HEK293 (cell line): Measurements from ENCODE around the gene FUCA1.
A peak's percentile ranks its signal among the peaks of the same experiment; 100 is the strongest.
"Not testable (repeated sequence)": the region's sequence is repeated elsewhere in the genome, so short reads cannot be mapped to it uniquely, and the experiment has no call there.

Experiments used
- CTCF ChIA-PET: fragments of 350-600 bp; formaldehyde crosslinking; extraction: SDS; loops from one replicate; lab custom pipeline; 2021; ENCODE audit warnings: antibody characterized with exemption; lab: Yijun Ruan, JAX
- POLR2A ChIA-PET: fragments of 300-600 bp; formaldehyde crosslinking; extraction: SDS; loops from one replicate; lab custom pipeline; 2020; ENCODE audit warnings: antibody characterized with exemption, inconsistent platforms; lab: Yijun Ruan, JAX
- H3K27ac ChIP-seq: fragments of 200-500 bp; sonication (Bioruptor generic); 2 replicates; pipeline ENCODE4 v1.5.1; 2014; ENCODE audit warnings: low read depth, low read length, control low read depth, inconsistent platforms; ENCODE audit errors: extremely low read depth
- H3K36me3 ChIP-seq, 2 experiments: fragments of 200-500 bp in 1 of 2; sonication (Bioruptor generic) in 1 of 2; 1 replicate in 1 of 2; 2 replicates in 1 of 2; pipeline ENCODE4 v1.5.1; 2014 to 2017; ENCODE audit warnings: inconsistent platforms in 2 of 2, low read length in 2 of 2; ENCODE audit not compliant: control insufficient read depth in 2 of 2, insufficient read depth in 1 of 2
- H3K4me1 ChIP-seq: fragments of 200-500 bp; sonication (Bioruptor generic); 2 replicates; pipeline ENCODE4 v1.5.1; 2014; ENCODE audit warnings: mild to moderate bottlenecking, low read length, inconsistent platforms; ENCODE audit not compliant: control insufficient read depth, insufficient read depth
- H3K4me3 ChIP-seq: 2 replicates; pipeline ENCODE4 v1.5.1; 2011; ENCODE audit warnings: low read depth, mild to moderate bottlenecking, control low read depth, low read length, moderate library complexity
- H3K9me3 ChIP-seq: fragments of 200-500 bp; sonication (Bioruptor generic); 2 replicates; pipeline ENCODE4 v1.5.1; 2014; ENCODE audit warnings: low read depth, low read length, inconsistent platforms; ENCODE audit not compliant: control insufficient read depth, insufficient read depth
- KLF7 ChIP-seq: fragments of 450-650 bp; formaldehyde crosslinking; IDR thresholded peaks from 2 replicates; pipeline ENCODE4 v1.5.1; 2016; ENCODE audit warnings: missing biosample characterization, missing genetic modification characterization, borderline replicate concordance
- PRDM1 ChIP-seq: fragments of 450-650 bp; formaldehyde crosslinking; IDR thresholded peaks from 2 replicates; pipeline ENCODE4; 2016; ENCODE audit warnings: missing biosample characterization, missing genetic modification characterization
- ZBTB7A ChIP-seq: fragments of 450-650 bp; formaldehyde crosslinking; IDR thresholded peaks from 2 replicates; pipeline ENCODE4 v1.5.1; 2016; ENCODE audit warnings: low read depth, missing biosample characterization, missing genetic modification characterization
- ZFHX2 ChIP-seq: fragments of 450-650 bp; formaldehyde crosslinking; conservative IDR thresholded peaks from 2 replicates; pipeline ENCODE4 v1.5.1; 2016; ENCODE audit warnings: missing biosample characterization, missing genetic modification characterization
- ZFP3 ChIP-seq: fragments of 450-650 bp; formaldehyde crosslinking; IDR thresholded peaks from 2 replicates; pipeline ENCODE4 v1.5.1; 2016; ENCODE audit warnings: low read depth, missing biosample characterization, missing genetic modification characterization
- ZNF140 ChIP-seq: fragments of 450-650 bp; formaldehyde crosslinking; IDR thresholded peaks from 2 replicates; pipeline ENCODE4 v1.5.1; 2016; ENCODE audit warnings: missing biosample characterization, missing genetic modification characterization
- ZNF2 ChIP-seq: fragments of 450-650 bp; formaldehyde crosslinking; IDR thresholded peaks from 2 replicates; pipeline ENCODE4 v1.5.1; 2016; ENCODE audit warnings: missing biosample characterization, missing genetic modification characterization
- ZNF211 ChIP-seq: fragments of 450-650 bp; formaldehyde crosslinking; IDR thresholded peaks from 2 replicates; pipeline ENCODE4 v1.5.1; 2016; ENCODE audit warnings: low read depth, missing biosample characterization, missing genetic modification characterization
- ZNF221 ChIP-seq: fragments of 450-650 bp; formaldehyde crosslinking; IDR thresholded peaks from 2 replicates; pipeline ENCODE4 v1.5.1; 2017; ENCODE audit warnings: missing biosample characterization, missing genetic modification characterization, borderline replicate concordance
- ZNF274 ChIP-seq, 2 experiments: fragments of 200-500 bp in 1 of 2; fragments of 450-650 bp in 1 of 2; sonication (Bioruptor generic) in 1 of 2; formaldehyde crosslinking in 1 of 2; IDR thresholded peaks; 2 replicates each; pipeline versions ENCODE4 v1.5.1 to v1.6.1; 2014 to 2016; ENCODE audit warnings: borderline replicate concordance in 1 of 2, inconsistent platforms in 1 of 2, low read length in 1 of 2, missing biosample characterization in 1 of 2, missing genetic modification characterization in 1 of 2
- ZNF292 ChIP-seq: fragments of 450-650 bp; formaldehyde crosslinking; IDR thresholded peaks from 2 replicates; pipeline ENCODE4 v1.5.1; 2016; ENCODE audit warnings: low read depth, missing biosample characterization, missing genetic modification characterization, borderline replicate concordance
- ZNF341 ChIP-seq: fragments of 450-650 bp; formaldehyde crosslinking; IDR thresholded peaks from 2 replicates; pipeline ENCODE4; 2016; ENCODE audit warnings: low read depth, missing biosample characterization, missing genetic modification characterization
- ZNF366 ChIP-seq: fragments of 450-650 bp; formaldehyde crosslinking; conservative IDR thresholded peaks from 2 replicates; pipeline ENCODE4 v1.5.1; 2016; ENCODE audit warnings: missing biosample characterization, missing genetic modification characterization
- ZNF433 ChIP-seq: fragments of 450-650 bp; formaldehyde crosslinking; IDR thresholded peaks from 2 replicates; pipeline ENCODE4 v1.5.1; 2016; ENCODE audit warnings: missing biosample characterization, missing genetic modification characterization, low read depth
- ZNF610 ChIP-seq: fragments of 450-650 bp; formaldehyde crosslinking; IDR thresholded peaks from 2 replicates; pipeline ENCODE4 v1.5.1; 2016; ENCODE audit warnings: missing biosample characterization, missing genetic modification characterization, borderline replicate concordance
- ZNF621 ChIP-seq: fragments of 450-650 bp; formaldehyde crosslinking; IDR thresholded peaks from 2 replicates; pipeline ENCODE4 v1.5.1; 2017; ENCODE audit warnings: missing biosample characterization, missing genetic modification characterization
- ZNF76 ChIP-seq: fragments of 450-650 bp; formaldehyde crosslinking; IDR thresholded peaks from 2 replicates; pipeline ENCODE4; 2016; ENCODE audit warnings: low read depth, missing biosample characterization, missing genetic modification characterization, borderline replicate concordance
- ZNF837 ChIP-seq: fragments of 450-650 bp; formaldehyde crosslinking; IDR thresholded peaks from 2 replicates; pipeline ENCODE4 v1.5.1; 2016; ENCODE audit warnings: missing biosample characterization, missing genetic modification characterization
- ZSCAN23 ChIP-seq: fragments of 450-650 bp; formaldehyde crosslinking; IDR thresholded peaks from 2 replicates; pipeline ENCODE4 v1.5.1; 2016; ENCODE audit warnings: missing biosample characterization, missing genetic modification characterization
- TF ChIP-seq, protein P1 (sequence below): fragments of 450-650 bp; formaldehyde crosslinking; IDR thresholded peaks from 2 replicates; pipeline ENCODE4 v1.5.1; 2016; ENCODE audit warnings: missing biosample characterization, missing genetic modification characterization
- TF ChIP-seq, protein P2 (sequence below): fragments of 450-650 bp; formaldehyde crosslinking; IDR thresholded peaks from 2 replicates; pipeline ENCODE4 v1.5.1; 2016; ENCODE audit warnings: missing biosample characterization, missing genetic modification characterization
- TF ChIP-seq, protein P3 (sequence below): fragments of 450-650 bp; formaldehyde crosslinking; IDR thresholded peaks from 2 replicates; pipeline ENCODE4; 2016; ENCODE audit warnings: missing biosample characterization, missing genetic modification characterization

Gene FUCA1

DNA sequence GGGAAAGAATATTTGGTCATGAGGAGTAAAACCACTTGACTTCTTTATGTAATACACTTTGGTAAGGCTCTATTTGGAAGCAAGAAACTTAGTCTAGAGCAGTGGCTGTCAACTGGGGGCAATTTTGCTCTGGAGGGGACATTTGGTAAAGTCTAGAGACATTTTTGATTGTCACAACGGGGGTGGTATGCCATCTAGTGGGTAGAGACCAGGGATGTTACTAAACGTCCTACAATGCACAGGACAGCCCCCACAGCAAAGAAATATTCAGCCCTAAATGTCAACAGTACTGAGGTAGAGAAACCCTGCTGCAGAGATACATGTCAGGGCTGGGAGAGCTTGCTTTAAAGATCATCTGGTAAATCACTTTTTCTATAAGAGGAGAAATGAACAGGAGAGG lies 13.5 kb downstream of the FUCA1 start (continued):
- TF ChIP-seq, protein P1, sequence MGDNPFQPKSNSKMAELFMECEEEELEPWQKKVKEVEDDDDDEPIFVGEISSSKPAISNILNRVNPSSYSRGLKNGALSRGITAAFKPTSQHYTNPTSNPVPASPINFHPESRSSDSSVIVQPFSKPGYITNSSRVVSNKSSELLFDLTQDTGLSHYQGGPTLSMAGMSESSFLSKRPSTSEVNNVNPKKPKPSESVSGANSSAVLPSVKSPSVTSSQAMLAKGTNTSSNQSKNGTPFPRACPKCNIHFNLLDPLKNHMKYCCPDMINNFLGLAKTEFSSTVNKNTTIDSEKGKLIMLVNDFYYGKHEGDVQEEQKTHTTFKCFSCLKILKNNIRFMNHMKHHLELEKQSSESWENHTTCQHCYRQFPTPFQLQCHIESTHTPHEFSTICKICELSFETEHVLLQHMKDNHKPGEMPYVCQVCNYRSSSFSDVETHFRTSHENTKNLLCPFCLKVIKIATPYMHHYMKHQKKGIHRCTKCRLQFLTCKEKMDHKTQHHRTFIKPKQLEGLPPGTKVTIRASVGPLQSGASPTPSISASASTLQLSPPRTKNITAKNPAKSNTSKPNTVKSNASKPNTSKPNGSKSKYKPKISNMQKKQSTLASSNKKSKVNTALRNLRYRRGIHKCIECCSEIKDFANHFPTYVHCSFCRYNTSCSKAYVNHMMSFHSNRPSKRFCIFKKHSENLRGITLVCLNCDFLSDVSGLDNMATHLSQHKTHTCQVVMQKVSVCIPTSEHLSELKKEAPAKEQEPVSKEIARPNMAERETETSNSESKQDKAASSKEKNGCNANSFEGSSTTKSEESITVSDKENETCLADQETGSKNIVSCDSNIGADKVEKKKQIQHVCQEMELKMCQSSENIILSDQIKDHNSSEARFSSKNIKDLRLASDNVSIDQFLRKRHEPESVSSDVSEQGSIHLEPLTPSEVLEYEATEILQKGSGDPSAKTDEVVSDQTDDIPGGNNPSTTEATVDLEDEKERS (tag by site-specific recombination) = no peak
- TF ChIP-seq, protein P2, sequence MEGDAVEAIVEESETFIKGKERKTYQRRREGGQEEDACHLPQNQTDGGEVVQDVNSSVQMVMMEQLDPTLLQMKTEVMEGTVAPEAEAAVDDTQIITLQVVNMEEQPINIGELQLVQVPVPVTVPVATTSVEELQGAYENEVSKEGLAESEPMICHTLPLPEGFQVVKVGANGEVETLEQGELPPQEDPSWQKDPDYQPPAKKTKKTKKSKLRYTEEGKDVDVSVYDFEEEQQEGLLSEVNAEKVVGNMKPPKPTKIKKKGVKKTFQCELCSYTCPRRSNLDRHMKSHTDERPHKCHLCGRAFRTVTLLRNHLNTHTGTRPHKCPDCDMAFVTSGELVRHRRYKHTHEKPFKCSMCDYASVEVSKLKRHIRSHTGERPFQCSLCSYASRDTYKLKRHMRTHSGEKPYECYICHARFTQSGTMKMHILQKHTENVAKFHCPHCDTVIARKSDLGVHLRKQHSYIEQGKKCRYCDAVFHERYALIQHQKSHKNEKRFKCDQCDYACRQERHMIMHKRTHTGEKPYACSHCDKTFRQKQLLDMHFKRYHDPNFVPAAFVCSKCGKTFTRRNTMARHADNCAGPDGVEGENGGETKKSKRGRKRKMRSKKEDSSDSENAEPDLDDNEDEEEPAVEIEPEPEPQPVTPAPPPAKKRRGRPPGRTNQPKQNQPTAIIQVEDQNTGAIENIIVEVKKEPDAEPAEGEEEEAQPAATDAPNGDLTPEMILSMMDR (tag by site-specific recombination) = peak; percentile 60
- TF ChIP-seq ZNF2 (no peak), PRDM1 (tag by site-specific recombination) (no peak), ZSCAN23 (tag by site-specific recombination) (no peak), ZNF341 (tag by site-specific recombination) (no peak), ZFHX2 (tag by site-specific recombination) (no peak)
- TF ChIP-seq, protein P3, sequence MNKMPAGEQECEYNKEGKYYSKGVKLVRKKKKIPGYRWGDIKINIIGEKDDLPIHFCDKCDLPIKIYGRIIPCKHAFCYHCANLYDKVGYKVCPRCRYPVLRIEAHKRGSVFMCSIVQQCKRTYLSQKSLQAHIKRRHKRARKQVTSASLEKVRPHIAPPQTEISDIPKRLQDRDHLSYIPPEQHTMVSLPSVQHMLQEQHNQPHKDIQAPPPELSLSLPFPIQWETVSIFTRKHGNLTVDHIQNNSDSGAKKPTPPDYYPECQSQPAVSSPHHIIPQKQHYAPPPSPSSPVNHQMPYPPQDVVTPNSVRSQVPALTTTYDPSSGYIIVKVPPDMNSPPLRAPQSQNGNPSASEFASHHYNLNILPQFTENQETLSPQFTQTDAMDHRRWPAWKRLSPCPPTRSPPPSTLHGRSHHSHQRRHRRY (tag by site-specific recombination) = no peak

DNA sequence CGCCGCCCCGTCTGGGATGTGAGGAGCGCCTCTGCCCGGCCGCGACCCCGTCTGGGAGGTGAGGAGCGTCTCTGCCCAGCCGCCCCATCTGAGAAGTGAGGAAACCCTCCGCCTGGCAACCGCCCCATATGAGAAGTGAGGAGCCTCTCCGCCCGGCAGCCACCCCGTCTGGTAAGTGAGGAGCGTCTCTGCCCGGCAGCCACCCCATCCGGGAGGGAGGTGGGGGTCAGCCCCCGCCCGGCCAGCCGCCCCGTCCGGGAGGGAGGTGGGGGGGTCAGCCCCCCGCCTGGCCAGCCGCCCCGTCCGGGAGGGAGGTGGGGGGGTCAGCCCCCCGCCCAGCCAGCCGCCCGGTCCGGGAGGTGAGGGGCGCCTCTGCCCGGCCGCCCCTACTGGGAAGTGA lies 15.0 kb downstream of the FUCA1 start:
- CTCF ChIA-PET, H3K9me3 ChIP-seq, H3K4me3 ChIP-seq, H3K27ac ChIP-seq, POLR2A ChIA-PET, H3K4me1 ChIP-seq: not testable (repeated sequence)
- peaks cover 4 to 62% of the 10 kb centered on the region in 2 experiments; a peak in 2 of 3 replicates for H3K36me3 ChIP-seq

DNA sequence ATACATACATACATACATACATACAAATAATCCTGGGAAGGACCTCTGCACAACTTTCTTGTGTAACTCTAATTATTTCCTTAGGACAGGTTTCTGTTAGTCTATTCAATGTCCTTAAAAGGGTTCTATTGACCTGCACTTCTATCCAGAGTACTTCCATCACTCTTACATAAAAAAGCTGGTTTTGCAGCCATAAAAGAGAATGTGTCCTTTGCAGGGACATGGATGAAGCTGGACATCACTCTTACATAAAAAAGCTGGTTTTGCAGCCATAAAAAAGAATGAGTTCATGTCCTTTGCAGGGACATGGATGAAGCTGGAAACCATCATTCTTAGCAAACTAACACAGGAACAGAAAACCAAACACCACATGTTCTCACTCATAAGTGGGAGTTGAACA lies 16.7 kb downstream of the FUCA1 start:
- CTCF ChIA-PET = interaction anchor here (0.7 kb wide), 1 partner anchor 65 kb away, joined by 3 read pairs; no protein-coding TSS in a partner anchor
- H3K4me1 ChIP-seq, H3K4me3 ChIP-seq, H3K9me3 ChIP-seq, POLR2A ChIA-PET, H3K27ac ChIP-seq: not testable (repeated sequence)
- peaks cover 5 to 61% of the 10 kb centered on the region in 2 experiments; a peak in 2 of 3 replicates for H3K36me3 ChIP-seq

DNA sequence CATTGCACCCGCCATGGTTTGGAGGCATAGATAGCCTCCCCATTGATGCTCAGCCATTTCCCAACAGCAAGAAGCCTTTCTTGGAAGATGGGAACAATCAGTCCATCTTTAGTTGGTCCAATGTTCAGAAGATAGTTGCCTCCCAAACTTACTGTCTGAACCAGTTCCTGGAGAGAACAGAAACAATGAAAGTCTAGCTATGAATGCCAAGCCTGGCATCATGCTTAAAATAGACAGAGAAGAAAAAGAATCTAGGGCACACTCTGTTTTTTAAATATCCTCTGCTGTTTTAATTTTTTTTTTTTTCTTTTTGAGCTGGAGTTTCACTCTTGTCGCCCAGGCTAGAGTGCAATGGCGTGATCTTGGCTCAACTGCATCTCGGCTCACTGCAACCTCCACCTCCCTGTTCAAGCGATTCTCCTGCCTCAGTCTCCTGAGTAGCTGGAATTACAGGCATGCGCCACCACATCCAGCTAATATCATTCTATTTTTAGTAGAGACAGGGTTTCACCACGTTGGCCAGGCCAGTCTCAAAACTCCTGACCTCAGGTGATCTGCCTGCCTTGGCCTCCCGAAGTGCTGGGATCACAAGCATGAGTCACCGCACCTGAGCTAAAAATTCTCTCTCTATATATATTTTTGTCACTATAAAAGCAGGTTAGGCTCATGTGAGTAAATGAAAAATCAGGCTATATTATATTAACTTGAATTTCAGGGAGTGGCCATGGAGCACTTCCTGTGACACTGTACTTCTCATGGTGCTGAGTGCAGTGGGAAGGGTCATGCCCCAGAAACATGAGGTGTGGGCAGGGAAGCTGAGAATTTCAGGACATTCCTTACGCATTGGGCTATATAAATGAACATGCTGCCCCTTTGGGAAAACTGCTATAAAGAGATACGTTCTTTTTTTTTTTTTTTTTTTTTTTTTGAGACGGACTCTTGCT lies 19.1 kb downstream of the FUCA1 start:
- no peaks in the 10 kb centered on the region for H3K4me1 ChIP-seq
- POLR2A ChIA-PET = interaction anchor here (0.6 kb wide), 1 partner anchor 648 kb away, joined by 3 read pairs; no protein-coding TSS in a partner anchor
- no peak overlapping the region for H3K27ac ChIP-seq
- CTCF ChIA-PET = interaction anchor here (0.9 to 1.9 kb wide), 2 partner anchors 38 to 140 kb away, joined by 3 to 10 read pairs; no protein-coding TSS in a partner anchor
- H3K4me3 ChIP-seq = no peak overlapping the region
- peaks cover 5 to 55% of the 10 kb centered on the region in 2 experiments; a peak in 2 of 3 replicates for H3K36me3 ChIP-seq
- no peaks in the 10 kb centered on the region for H3K9me3 ChIP-seq
- TF ChIP-seq ZNF292 (tag by site-specific recombination) (no peak), ZNF76 (tag by site-specific recombination) (no peak), ZFP3 (tag by site-specific recombination) (no peak), ZNF433 (tag by site-specific recombination) (no peak), KLF7 (tag by site-specific recombination) (no peak), ZNF221 (no peak), ZNF274 (IDR thresholded peaks at IDR 0.05; ENCODE audit: low read length) (no peak), ZNF274 (tag by site-specific recombination; IDR thresholded peaks at IDR 0.05; ENCODE audit: borderline replicate concordance) (no peak), ZBTB7A (tag by site-specific recombination) (no peak), ZNF610 (tag by site-specific recombination) (no peak), ZNF140 (tag by site-specific recombination) (no peak), ZNF621 (tag by site-specific recombination) (no peak), ZNF211 (tag by site-specific recombination) (no peak), ZNF837 (tag by site-specific recombination) (no peak), ZNF366 (no peak)
